Ishikawa (cell line): Measurements from ENCODE around the gene MNS1.

ENCODE experiments used
- CREB1 ChIP-seq: IDR thresholded peaks from 2 replicates; pipeline ENCODE4 v1.6.1; 2012; ENCODE audit warnings: low read depth
- EGR1 ChIP-seq: IDR thresholded peaks from 2 replicates; pipeline ENCODE4 v1.6.1; 2012
- EP300 ChIP-seq: IDR thresholded peaks from 2 replicates; pipeline ENCODE4 v1.6.1; 2012; ENCODE audit warnings: borderline replicate concordance
- FOXM1 ChIP-seq: IDR thresholded peaks from 2 replicates; pipeline ENCODE4 v1.6.1; 2012; ENCODE audit warnings: low read depth, borderline replicate concordance
- MAX ChIP-seq: IDR thresholded peaks from 2 replicates; pipeline ENCODE4 v1.6.1; 2012
- NFIC ChIP-seq: IDR thresholded peaks from 2 replicates; pipeline ENCODE4 v1.6.1; 2012
- RAD21 ChIP-seq: IDR thresholded peaks from 2 replicates; pipeline ENCODE4 v1.6.1; 2012; ENCODE audit warnings: low read depth
- REST ChIP-seq: IDR thresholded peaks from 2 replicates; pipeline ENCODE4 v1.6.1; 2012; ENCODE audit warnings: low read depth, mild to moderate bottlenecking
- TAF1 ChIP-seq: IDR thresholded peaks from 2 replicates; pipeline ENCODE4 v1.6.1; 2012; ENCODE audit warnings: low read depth, mild to moderate bottlenecking
- TCF12 ChIP-seq: IDR thresholded peaks from 2 replicates; pipeline ENCODE4 v1.6.1; 2012; ENCODE audit warnings: low read depth
- TEAD4 ChIP-seq: IDR thresholded peaks from 2 replicates; pipeline ENCODE4 v1.6.1; 2012
- YY1 ChIP-seq: IDR thresholded peaks from 2 replicates; pipeline ENCODE4 v1.6.1; 2012; ENCODE audit warnings: low read depth

DNA sequence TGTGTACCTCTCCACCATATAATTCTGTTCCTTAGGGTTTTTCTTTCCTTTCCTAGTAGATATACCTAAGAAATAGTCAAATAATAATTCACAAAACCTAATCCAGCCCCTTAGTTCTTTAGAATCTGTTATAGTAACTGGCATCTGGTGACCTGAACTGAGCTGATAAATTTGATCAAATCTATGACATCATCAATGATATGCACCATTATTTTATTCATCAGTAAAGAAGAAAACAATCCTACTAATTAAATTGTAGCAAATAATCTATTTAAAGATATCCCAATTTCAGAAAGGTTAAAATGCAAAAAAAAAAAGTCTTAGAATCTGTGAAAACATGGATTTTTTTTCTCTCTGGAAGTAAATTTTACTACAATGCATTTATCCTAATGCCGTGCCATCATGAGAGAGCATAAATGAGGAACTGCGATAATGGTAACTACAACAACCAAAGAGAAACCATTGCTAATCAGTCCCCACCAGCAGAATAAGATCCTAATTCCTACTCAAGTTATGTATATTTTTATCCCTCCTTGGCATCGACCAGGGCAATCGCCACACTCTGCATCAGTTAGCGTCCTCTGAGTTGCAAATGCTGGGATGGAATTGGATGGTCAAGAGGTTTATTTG is 6.6 kb upstream of the MNS1 start:
- no peak for TF ChIP-seq REST
- TF ChIP-seq TAF1, result no peak
- TF ChIP-seq MAX, result no peak
- no peak for TF ChIP-seq YY1
- TF ChIP-seq CREB1, result no peak
- no peak for TF ChIP-seq EP300
- TF ChIP-seq TCF12, result no peak
- no peak for TF ChIP-seq TEAD4
- no peak for TF ChIP-seq RAD21
- TF ChIP-seq FOXM1, result no peak
- no peak for TF ChIP-seq NFIC
- no peak for TF ChIP-seq EGR1
